GM18508 (cell line): ENCODE measurements around the gene DEFB114.

Source experiments
- ATAC-seq: cut with Tn5 transposase; IDR thresholded peaks from one replicate; pipeline ENCODE4 v1.9.1; 2021; ENCODE audit warnings: moderate number of reproducible peaks; ENCODE audit not compliant: insufficient read depth, unreplicated experiment

The DEFB114 gene

DNA sequence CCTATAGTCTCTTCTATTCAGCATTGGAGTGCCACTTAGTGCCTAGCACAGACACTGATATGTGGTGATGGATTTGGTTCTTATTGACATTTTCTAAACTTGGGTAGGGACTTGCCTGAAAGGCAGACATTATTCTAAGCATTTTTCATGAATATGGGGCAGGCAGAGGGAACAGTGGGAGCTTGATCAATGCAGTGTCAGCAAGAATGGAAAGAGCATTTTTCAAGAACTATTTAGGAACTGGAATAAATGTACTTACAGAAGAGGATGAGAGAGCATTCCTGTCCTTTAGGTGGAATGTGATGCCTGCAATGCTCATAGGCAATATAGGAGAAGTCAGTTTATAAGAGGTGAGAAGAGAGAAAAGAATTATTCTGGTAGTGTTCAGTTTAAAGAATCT, 26.2 kb downstream of the DEFB114 start:
- no peak for ATAC-seq

DNA sequence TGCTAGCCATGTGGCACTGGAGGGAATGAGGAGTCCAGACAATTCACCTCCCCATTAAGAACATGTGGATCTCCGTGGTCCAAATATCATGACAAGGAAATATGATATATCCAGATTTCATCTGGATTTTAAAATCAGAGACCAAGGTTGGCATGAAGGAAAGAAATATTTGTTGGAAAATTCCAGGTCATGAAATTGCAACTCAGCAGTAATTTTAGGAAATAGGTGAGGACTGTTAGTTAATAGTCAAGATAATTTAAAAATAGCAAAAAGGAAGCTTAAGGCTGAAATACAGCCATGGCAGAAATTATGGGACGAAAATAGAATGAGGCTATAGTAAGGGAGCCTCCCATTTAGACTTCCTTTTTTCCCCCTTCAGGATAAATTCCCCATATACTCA, 26.9 kb downstream of the DEFB114 start:
- ATAC-seq: no peak

DNA sequence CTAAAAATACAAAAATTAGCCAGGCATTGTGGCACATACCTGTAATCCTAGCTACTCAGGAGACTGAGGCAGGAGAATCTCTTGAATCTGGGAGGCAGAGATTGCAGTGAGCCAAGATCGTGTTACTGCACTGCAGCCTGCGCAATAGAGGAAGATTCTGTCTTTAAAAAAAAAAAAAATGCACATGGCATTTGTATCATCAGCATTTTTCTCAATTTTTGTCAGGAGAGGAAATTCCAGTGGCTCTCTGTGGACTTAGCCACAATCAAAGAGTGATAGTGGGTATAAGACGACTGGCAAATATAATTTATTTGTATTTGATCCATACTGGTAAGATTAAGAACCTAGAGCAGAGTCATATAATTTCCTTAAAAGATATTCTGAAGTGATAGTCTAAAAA, 28.6 kb downstream of the DEFB114 start:
- ATAC-seq: no peak

DNA sequence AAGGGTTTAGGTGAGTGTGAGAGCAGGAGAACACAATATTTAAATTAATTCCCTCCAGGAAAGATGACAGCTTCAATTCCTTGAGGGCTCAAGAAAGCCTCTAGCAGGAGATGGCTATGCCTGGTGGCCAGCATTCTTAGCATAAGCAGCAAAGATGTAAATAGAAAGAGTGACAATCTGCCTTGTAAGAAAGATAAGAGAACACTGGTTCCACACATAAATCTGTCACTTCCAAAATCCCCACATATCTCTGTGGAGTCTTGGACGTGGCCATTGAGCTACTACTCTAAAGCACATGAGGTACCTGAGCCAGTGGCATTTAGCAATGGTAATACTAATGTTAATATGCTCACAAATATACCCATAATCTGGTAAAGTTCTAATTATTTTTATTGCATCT, 29.2 kb downstream of the DEFB114 start:
- ATAC-seq: no peak

DNA sequence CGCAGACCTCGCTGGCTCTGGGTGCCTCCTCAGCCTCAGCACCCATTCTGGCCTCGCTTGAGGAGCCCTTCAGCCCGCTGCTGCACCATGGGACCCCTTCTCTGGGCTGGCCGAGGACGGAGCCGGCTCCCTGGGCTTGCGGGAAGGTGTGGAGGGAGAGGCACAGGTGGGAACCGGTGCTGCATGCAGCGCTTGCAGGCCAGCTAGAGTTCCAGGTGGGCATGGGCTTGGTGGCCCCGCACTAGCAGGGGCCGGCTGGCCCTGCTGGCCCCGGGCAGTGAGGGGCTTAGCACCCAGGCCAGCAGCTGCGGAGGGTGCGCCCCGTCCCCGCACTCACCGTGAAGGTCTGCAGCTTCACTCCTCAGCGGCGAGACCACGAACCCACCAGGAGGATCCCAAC, 30.4 kb downstream of the DEFB114 start:
- ATAC-seq: no peak

DNA sequence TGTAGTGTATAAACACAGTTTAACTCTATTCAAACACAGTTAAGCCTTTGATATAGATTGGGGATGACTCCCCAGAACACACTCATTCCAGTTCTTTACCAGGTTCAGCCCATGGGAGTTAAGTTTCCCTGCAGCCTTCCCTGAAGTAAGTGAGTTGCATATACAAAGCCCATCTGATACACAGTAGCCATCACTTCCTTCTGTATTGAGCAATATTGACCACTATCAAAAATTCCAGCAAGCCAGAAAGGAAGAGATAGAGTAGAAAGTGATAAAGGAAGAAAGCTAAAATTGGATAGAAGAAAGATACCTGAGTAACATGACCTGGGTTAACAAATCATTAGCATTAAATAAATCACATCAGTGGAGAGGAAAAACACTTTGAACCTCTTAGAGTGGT, 34.6 kb downstream of the DEFB114 start:
- ATAC-seq: no peak

DNA sequence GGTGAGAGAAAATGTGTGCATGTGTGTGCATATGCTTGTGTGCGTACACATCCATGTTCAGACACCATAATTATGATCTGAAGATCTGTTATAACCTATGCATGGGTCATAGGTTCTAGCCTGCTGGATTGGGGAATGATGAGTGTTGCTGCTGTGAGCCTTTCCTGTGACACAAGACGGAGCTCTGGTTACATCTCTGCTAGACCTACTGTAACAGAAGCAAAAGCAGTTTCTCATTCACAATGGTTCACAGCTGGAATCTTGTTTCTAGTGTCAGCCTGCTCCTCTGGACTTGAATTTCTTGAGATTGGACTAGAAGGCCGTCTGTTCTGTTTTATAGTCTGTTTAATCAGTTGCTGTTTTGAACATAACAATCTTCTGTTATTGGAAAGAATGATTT, 40.1 kb downstream of the DEFB114 start:
- no peak for ATAC-seq

DNA sequence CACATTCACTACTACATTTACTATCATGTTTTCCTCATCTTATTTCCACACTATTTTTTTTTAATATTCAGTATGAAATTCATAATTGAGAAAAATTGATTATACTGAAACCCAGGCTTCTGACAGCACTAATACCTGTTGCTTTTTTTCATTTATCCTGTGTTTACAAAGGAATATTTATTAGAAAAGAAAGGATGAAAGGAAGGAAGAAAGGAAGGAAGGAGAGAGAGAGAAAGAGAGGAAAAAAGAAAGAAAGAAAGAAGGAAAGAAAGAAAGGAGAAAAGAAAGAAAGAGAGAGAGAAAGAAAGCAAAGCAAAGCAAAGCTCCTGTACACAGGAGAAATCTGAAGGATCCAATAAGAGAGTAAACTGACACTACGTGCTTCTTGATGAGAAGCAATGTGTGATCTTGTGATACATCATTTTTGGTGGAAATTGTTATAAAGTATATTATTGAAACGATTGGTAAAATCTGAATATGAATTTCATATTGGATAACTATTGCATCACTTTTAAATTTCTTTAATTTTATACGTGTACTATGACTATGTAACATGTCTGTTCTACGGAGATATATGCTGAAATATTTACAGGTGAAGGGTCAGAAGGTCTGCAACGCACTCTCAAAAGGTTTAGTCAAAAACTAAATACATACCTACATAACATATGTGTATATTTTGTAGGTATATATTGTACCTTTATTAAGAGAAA, 43.9 kb downstream of the DEFB114 start:
- no peak for ATAC-seq

DNA sequence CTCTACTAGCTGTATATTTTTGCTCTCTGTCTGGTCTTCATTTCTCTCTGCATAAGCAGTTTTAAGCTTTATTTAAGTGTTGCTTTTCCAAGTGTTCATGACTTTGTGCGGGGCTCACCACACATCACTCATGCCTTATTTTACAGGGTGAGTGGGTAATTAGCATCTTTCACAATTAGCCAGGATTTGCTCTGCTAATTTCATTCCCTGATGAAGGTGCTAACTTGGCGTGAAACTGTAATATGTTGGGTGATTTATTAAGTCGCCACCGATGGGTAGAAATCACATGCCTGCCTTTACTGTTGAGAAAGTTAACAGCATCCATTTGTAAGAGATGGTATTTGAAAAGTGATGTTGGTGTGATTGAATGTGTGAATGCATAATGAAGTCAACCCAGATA, 44.7 kb downstream of the DEFB114 start:
- no peak for ATAC-seq

DNA sequence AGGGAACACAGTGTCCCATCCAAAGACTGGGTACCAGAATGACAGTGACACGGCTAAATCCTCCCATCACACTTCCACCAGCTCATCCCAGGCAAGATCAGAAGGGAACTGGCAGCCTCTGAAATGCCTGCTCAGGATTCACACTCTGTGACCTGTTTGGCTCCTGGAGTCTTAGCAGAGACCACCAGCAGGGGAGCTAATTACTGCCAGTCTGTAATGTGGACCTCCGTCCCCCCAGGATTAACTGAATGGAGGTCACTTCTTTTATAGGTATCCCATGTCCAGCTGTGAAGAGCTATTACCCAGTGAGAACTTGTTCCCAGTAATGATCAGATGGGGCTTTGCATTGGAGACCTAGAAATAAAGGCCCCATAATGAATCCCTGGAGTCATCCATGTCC, 45.2 kb downstream of the DEFB114 start:
- no peak for ATAC-seq

DNA sequence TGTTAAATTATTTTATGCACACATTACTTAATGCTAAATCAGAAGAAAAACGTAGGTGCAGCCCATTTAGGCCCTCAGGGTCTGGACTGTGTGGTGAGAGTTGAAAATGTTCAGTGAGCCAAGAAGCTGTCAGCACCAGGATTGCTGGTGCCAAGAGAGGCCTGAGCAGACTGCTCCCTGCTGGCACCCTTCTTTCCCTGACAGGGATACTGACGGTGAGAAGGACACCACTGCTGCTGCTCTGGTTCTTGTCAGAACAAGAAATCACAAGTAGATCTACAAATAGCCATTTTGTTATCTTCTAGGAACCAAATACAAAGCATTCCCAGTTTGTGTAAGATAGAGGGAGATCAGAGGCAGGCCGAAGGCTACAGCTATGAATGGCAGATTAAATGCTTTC, 48.9 kb downstream of the DEFB114 start:
- no peak for ATAC-seq

DNA sequence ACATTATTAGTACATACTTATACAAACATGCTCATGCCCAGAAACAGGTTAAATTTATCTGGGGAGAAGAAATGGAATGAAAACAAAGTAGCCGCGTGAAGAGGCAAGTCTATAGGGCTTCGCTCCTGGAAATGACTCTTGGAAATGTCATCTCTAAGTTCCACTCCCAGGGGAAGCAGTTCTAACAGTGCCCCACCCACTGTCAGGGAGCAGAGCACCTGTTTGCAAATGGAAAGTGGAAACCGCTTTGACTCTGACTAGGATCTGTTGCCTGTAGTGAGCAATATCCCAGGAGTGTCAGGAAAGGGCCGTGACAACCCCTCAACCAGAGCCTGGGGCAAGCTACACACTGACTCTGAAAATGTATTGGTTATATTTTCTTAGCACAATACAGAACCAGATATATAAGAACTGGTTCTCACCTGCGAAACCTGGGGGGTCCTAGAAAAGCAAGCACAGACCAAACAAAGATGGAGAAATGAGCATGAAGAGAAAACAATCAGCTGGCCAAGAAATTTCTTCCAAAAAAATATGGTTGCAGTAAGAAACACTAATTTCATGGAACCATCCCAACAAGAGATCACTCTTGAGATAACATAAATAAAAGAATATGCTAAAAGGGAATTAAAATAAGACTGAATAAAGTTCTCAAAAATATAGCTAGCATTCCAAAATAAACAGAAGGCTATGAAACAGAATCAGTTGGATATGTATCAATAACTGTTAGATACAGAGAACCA, 50.2 kb downstream of the DEFB114 start:
- ATAC-seq: no peak

DNA sequence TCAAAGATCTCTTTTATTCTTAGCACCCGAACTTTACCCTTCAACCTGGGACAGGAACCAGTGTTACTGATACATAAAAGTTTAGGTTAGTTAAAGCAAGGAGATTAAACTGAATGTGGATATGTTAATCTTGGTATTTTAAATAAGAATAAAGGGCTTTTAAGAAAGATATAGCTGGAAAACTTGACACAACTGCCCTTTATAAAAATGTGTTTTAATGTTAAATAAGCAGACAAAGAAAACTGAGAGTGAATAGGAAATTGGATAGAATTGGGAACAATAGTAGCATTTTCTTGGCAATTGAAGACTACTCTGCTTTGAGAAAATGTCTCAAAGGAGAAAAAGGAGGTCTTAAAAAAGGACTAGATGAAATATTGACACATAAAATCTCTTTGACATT, 51.8 kb downstream of the DEFB114 start:
- ATAC-seq: no peak

DNA sequence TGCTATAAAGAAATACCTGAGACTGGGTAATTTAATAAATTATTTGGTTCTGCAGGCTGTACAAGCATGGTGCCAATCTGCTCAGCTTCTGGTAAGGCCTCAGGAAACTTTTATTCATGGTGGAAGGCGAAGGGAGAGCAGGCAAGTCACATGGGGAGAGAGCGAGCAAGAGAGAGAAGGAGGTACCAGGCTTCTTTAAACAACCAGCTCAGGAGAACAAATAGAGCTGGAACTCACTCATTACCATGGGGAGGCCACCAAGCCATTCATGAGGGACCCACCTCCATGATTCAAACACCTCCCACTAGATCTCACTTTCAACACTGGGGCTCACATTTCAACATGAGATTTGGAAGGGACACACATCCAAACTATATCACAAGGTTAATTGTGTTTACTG, 52.7 kb downstream of the DEFB114 start:
- ATAC-seq: no peak
